ENCODE data around the gene SSBP2. TPM values are rescaled to one million over a fixed set of nuclear protein-coding genes. Genes with fewer than 3 reads are reported as not detected.

Gene SSBP2
- 8.5 and 45.6 TPM in 2 replicates for total RNA-seq

DNA sequence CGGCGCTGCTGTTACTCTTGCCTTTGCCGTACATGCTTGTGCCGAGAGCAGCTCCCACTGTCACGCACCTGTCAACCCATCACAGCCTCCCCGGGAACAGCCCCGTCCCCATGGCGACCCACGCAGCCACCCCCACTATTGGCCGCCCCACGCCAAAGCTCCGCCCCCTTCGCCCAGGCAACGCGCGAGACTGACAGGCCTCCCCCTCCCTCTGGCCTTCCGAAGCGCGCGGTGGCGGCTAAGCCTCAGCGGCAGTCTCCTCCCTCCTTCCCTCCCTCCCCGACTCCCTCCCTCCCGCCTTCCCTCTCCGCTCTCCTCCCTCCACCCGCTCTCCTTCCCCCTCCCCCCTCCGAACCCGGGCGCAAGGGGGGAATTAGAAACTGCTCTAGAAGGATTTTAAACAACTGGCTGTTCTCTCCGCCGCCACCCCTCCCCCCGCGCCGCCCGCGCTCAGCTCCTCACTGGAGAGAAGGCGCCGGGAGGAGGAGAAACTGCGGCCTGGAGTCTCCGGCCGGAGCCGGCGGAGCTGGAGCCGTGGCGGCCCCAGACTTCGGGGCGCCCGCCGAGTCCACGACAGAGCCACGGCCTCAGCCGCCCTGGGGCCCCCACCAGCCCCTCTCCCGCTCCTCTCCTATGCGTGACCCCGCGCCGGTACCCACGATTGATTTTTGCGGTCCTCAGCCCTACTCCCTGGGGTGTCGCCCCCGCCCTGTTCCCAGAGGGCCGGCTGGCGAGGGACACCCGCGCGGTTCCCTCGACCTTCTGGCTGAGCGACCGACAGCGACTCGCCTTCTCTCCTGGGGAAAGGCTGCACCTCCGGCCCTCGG lies at the start of gene SSBP2:
TSS of gene SSBP2 (minus strand) at position 89 of the 827 bp plus-strand sequence. CDS start at position 34, 55 bp downstream.

DNA sequence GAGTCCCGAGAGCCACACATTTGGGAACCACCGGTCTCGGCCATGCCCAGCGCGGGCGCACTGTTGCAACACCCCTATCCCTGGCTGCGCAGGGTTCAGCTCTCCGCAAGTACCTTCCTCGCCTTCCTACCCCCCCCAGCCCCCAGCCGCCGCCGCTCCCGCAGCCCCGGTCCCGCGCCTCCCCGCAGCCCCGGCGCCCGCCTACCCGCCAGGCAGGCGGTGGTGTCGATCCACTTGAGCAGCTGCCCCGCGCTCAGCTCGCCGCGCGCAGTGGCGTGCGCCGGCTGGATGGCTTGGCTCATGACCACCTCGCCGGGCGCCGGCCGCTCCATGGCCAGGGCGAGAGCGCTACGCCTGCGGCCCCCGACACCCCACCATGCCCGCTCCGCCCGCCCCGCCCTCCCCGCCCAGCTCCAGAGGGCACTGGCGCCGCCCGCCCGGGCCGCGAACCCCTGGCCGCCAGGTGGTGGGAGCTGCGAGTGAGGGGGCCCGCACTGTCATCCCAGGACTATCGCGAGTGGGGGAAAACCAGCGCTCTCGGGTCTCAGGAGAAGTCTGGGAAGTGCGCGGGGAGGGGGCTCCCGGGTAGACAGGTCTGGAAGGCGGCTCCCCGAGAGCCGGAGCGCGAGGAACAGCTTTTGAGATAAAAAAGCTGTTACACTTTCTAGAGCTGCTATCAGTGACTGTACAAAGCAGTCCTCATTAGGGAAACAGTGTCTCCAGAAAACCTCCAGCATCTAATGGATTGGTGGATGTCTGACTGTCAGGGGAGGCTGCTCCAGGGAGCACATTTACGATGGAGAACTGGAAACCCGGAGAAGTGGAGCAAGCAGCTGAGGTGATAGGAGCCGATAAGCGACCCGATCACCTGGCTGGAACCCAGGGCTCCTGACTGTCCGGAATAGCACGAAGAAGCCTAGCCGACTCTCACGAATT lies 356.8 kb downstream of the SSBP2 start, which contains the start of gene ACOT12:
TSS of gene ACOT12 (minus strand) at position 352 of the 936 bp plus-strand sequence. CDS start at position 332, 20 bp downstream.

Other genes with a start within 250 kb of the SSBP2 start
- 6.8 and 10.7 TPM in 2 replicates for gene ATG10, start 220.9 kb upstream of the SSBP2 start, total RNA-seq